ENCODE data around the gene FBXL13. TPM values are rescaled to one million over a fixed set of nuclear protein-coding genes. Genes with fewer than 3 reads are reported as not detected.
"Not testable (repeated sequence)": the region's sequence is repeated elsewhere in the genome, so short reads cannot be mapped to it uniquely, and the experiment has no call there.

Gene FBXL13
- total RNA-seq, 1 experiment from 2014 or later = 2.5 TPM

- ChIA-PET CTCF (no interaction called here), POLR2A (no interaction called here)
- in situ Hi-C loops (cut with HindIII; ENCODE audit: low pct_unique_long_range_greater_than_20kb, low sequenced_read_pairs) (no loop called here), intact Hi-C loops (cut with micrococcal nuclease; ENCODE audit: unreplicated experiment) (no loop called here)
- Histone ChIP-seq H3K27ac (ENCODE audit: low read length) (no peak overlapping the region), H3K4me3 (ENCODE audit: low read depth in 2 of 2, low read length in 2 of 2) (no peak overlapping the region), H3K36me3 (ENCODE audit: control insufficient read depth, insufficient read depth, low read length) (peaks cover 4% of the 10 kb centered on the region; the same call in 1 of the 2 replicates), H3K4me1 (ENCODE audit: control insufficient read depth, insufficient read depth, low read length) (no peaks in the 10 kb centered on the region), H3K27me3 (ENCODE audit: control insufficient read depth, insufficient read depth, low read length) (no peaks in the 10 kb centered on the region), H3K9me3 (ENCODE audit: control insufficient read depth, insufficient read depth, low read depth, low read length) (no peaks in the 10 kb centered on the region)
- ATAC-seq (no peak), DNase-seq (ENCODE audit: low read depth, low spot score) (no peak)
- BruUV-seq (replicated peaks) = no TSS peak
- no peak for TF ChIP-seq TCF7L2 (IDR thresholded peaks at IDR 0.05; ENCODE audit: low read depth, low read length)
- no peak for TF ChIP-seq POLR2AphosphoS5 (IDR thresholded peaks at IDR 0.05; ENCODE audit: low read depth, low read length)
- TF ChIP-seq CTCF (IDR thresholded peaks at IDR 0.05) = no peak
- TF ChIP-seq, protein P1, sequence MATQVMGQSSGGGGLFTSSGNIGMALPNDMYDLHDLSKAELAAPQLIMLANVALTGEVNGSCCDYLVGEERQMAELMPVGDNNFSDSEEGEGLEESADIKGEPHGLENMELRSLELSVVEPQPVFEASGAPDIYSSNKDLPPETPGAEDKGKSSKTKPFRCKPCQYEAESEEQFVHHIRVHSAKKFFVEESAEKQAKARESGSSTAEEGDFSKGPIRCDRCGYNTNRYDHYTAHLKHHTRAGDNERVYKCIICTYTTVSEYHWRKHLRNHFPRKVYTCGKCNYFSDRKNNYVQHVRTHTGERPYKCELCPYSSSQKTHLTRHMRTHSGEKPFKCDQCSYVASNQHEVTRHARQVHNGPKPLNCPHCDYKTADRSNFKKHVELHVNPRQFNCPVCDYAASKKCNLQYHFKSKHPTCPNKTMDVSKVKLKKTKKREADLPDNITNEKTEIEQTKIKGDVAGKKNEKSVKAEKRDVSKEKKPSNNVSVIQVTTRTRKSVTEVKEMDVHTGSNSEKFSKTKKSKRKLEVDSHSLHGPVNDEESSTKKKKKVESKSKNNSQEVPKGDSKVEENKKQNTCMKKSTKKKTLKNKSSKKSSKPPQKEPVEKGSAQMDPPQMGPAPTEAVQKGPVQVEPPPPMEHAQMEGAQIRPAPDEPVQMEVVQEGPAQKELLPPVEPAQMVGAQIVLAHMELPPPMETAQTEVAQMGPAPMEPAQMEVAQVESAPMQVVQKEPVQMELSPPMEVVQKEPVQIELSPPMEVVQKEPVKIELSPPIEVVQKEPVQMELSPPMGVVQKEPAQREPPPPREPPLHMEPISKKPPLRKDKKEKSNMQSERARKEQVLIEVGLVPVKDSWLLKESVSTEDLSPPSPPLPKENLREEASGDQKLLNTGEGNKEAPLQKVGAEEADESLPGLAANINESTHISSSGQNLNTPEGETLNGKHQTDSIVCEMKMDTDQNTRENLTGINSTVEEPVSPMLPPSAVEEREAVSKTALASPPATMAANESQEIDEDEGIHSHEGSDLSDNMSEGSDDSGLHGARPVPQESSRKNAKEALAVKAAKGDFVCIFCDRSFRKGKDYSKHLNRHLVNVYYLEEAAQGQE (IDR thresholded peaks at IDR 0.05; ENCODE audit: insufficient read depth in 1 of 2, low read depth in 2 of 2, low read length in 1 of 2) = no peak
- TF ChIP-seq SIN3A (IDR thresholded peaks at IDR 0.05; ENCODE audit: borderline replicate concordance, insufficient read depth, low read depth, low read length) = no peak
Measured at GRCh38 chr7:103115771-103116170, 41.2 kb upstream of the FBXL13 start.

DNA sequence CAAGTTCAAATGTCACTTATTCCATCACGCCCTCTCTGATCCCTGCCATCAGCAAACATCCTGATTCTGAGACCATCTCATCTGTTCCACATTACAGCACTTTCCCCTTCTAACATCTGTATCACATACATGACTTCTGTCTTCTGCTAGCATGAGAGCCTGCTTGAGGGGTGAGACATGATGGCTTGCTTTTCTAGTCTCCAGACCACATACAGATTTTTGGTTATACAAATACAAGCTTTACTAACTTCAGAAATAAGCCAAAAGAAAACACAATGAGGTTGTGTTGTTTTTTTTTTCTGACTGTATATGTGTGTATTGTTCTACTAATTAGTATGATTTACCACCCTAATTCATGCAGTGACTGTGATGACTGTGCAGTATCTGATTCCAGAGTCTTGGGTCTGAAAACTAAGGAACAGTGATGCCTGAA lies 40.0 kb upstream of the FBXL13 start:
- Histone ChIP-seq H3K36me3 (ENCODE audit: control insufficient read depth, insufficient read depth, low read length) (0 out of 2 replicates have a peak, but pooled peaks cover 2% of the 10 kb centered on the region), H3K4me3 (ENCODE audit: low read depth in 2 of 2, low read length in 2 of 2) (no peak overlapping the region), H3K9me3 (ENCODE audit: control insufficient read depth, insufficient read depth, low read depth, low read length) (no peaks in the 10 kb centered on the region), H3K27me3 (ENCODE audit: control insufficient read depth, insufficient read depth, low read length) (no peaks in the 10 kb centered on the region), H3K4me1 (ENCODE audit: control insufficient read depth, insufficient read depth, low read length) (no peaks in the 10 kb centered on the region), H3K27ac (ENCODE audit: low read length) (no peak overlapping the region)
- ChIA-PET POLR2A (no interaction called here), CTCF (no interaction called here)
- DNase-seq (ENCODE audit: low read depth, low spot score) = no peak
- ATAC-seq = no peak
- intact Hi-C loops (cut with micrococcal nuclease; ENCODE audit: unreplicated experiment) (no loop called here), in situ Hi-C loops (cut with HindIII; ENCODE audit: low pct_unique_long_range_greater_than_20kb, low sequenced_read_pairs) (no loop called here)
- BruUV-seq (replicated peaks) = no TSS peak
- TF ChIP-seq TCF7L2 (IDR thresholded peaks at IDR 0.05; ENCODE audit: low read depth, low read length) = no peak

DNA sequence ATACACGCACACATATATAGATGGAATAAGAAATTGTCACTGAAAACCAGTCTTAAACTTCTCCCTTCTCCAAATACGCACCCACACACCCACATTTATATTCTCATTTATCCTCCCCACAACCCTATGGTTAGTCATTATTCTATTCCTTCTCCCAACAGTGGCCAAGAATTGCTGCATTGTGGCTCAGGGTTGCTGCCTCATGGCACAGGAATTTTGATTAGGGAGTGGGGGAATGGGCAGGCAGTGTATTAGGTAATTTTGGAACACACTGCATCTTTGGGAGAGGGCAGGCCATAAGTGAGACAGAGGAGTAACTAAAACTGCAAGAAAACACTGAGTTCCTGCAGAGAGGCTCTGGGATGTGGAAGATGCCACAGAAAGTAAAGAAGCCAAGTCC lies 38.6 kb upstream of the FBXL13 start:
- DNase-seq (ENCODE audit: low read depth, low spot score) (no peak), ATAC-seq (peak; percentile 63; the same call in 1 of the 2 replicates)
- POLR2A ChIA-PET = no interaction called here
- in situ Hi-C loops (cut with HindIII; ENCODE audit: low pct_unique_long_range_greater_than_20kb, low sequenced_read_pairs) = no loop called here
- Histone ChIP-seq H3K4me3 (ENCODE audit: low read depth in 2 of 2, low read length in 2 of 2) (no peak overlapping the region), H3K36me3 (ENCODE audit: control insufficient read depth, insufficient read depth, low read length) (no peaks in the 10 kb centered on the region), H3K27me3 (ENCODE audit: control insufficient read depth, insufficient read depth, low read length) (no peaks in the 10 kb centered on the region), H3K27ac (ENCODE audit: low read length) (no peak overlapping the region), H3K9me3 (ENCODE audit: control insufficient read depth, insufficient read depth, low read depth, low read length) (no peaks in the 10 kb centered on the region), H3K4me1 (ENCODE audit: control insufficient read depth, insufficient read depth, low read length) (no peaks in the 10 kb centered on the region)
- TF ChIP-seq, protein P1 (IDR thresholded peaks at IDR 0.05; ENCODE audit: insufficient read depth in 1 of 2, low read depth in 2 of 2, low read length in 1 of 2) = no peak
- TF ChIP-seq CTCF (IDR thresholded peaks at IDR 0.05) (no peak), TCF7L2 (IDR thresholded peaks at IDR 0.05; ENCODE audit: low read depth, low read length) (no peak), POLR2AphosphoS5 (IDR thresholded peaks at IDR 0.05; ENCODE audit: low read depth, low read length) (no peak), SIN3A (IDR thresholded peaks at IDR 0.05; ENCODE audit: borderline replicate concordance, insufficient read depth, low read depth, low read length) (no peak)
- CTCF ChIA-PET = no interaction called here
- no TSS peak for BruUV-seq (replicated peaks)
- intact Hi-C loops (cut with micrococcal nuclease; ENCODE audit: unreplicated experiment) = no loop called here

GRCh38 chr7:103106703-103107070 lies 32.1 kb upstream of the FBXL13 start:
- H3K4me3 ChIP-seq (ENCODE audit: low read depth in 2 of 2, low read length in 2 of 2); intact Hi-C loops (cut with micrococcal nuclease; ENCODE audit: unreplicated experiment); H3K27me3 ChIP-seq (ENCODE audit: control insufficient read depth, insufficient read depth, low read length); in situ Hi-C loops (cut with HindIII; ENCODE audit: low pct_unique_long_range_greater_than_20kb, low sequenced_read_pairs); H3K36me3 ChIP-seq (ENCODE audit: control insufficient read depth, insufficient read depth, low read length); H3K27ac ChIP-seq (ENCODE audit: low read length); DNase-seq (ENCODE audit: low read depth, low spot score); H3K9me3 ChIP-seq (ENCODE audit: control insufficient read depth, insufficient read depth, low read depth, low read length); ATAC-seq; BruUV-seq (replicated peaks); H3K4me1 ChIP-seq (ENCODE audit: control insufficient read depth, insufficient read depth, low read length): not testable (repeated sequence)
- POLR2A ChIA-PET = interaction anchor here (0.7 kb wide), 1 partner anchor 13 kb away, joined by 6 read pairs; no protein-coding TSS in a partner anchor
- CTCF ChIA-PET = interaction anchor here (0.7 kb wide), 1 partner anchor 9 kb away, joined by 3 read pairs; no protein-coding TSS in a partner anchor
